GM10847 (cell line): ENCODE measurements around the gene COL25A1.

Experiments
- POLR2A ChIP-seq: IDR thresholded peaks from 2 replicates; pipeline ENCODE4 v1.6.1; 2011; ENCODE audit not compliant: insufficient read length; ENCODE audit errors: extremely low read depth

COL25A1 gene

GRCh38 chr4:108829966-108830492 lies 472.4 kb downstream of the COL25A1 start:
- TF ChIP-seq POLR2A, result no peak

DNA sequence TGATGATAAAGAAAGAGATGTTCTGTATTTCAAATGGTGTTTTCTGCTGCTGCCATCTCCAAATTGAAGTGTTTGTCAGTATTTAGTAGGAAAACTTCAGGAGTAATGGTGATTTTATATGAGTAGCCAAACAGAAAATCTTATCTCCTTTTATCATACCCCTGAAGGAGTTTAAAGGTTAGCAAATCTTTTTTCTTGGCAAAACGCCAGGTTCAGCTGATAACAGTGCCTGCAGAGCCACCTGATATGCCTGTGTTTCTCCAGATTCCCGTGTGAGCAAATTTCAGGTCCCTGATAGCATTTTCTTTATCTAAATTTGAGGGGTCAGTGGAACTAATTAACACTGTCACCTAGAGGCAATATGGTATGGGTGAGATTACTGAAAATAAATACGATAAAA lies 473.8 kb downstream of the COL25A1 start:
- no peak for TF ChIP-seq POLR2A

DNA sequence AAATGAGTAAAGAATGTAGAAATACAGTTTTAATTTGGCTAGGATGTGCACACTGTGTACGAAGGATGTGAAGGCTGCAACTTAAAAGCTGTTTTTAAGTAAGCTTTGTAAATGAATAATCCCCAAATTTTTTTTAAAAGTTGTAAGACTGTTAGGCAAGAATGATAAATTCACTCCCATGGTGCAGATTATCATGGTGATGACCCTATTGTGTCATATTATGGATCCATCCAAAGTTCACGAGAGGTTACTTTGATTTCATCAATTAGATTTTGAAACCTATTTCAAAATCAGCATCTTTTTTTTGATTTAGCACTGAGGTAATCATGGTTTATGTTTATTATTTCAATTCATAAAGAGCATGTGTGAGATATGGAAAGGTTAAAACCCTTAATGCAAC lies 476.7 kb downstream of the COL25A1 start:
- no peak for TF ChIP-seq POLR2A

DNA sequence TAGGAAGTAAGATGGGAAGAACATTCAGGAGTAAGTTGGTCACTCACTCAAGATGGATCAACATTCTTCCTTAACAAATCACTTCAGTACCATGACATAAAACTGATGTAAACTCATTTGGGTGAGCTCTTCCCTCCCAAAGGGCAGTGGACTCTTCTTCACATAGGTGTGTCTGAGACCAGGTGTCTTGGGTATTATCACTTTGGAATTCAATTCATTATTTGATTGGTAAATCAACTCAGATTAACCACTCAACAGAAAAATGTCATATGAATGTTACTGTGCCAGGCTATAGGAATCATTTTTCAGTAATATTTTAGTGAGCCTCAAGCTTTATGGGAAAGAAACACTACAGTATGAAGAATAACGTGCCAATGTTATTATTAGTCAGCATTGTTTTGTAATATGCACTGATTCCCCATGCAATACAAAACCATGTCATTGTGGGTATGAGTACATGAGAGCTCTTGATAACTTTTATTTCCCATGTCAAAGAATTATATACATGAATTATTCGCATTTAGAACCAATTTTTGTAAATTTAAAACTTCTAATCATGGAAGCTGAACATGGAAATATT lies 481.0 kb downstream of the COL25A1 start:
- TF ChIP-seq POLR2A, result no peak

DNA sequence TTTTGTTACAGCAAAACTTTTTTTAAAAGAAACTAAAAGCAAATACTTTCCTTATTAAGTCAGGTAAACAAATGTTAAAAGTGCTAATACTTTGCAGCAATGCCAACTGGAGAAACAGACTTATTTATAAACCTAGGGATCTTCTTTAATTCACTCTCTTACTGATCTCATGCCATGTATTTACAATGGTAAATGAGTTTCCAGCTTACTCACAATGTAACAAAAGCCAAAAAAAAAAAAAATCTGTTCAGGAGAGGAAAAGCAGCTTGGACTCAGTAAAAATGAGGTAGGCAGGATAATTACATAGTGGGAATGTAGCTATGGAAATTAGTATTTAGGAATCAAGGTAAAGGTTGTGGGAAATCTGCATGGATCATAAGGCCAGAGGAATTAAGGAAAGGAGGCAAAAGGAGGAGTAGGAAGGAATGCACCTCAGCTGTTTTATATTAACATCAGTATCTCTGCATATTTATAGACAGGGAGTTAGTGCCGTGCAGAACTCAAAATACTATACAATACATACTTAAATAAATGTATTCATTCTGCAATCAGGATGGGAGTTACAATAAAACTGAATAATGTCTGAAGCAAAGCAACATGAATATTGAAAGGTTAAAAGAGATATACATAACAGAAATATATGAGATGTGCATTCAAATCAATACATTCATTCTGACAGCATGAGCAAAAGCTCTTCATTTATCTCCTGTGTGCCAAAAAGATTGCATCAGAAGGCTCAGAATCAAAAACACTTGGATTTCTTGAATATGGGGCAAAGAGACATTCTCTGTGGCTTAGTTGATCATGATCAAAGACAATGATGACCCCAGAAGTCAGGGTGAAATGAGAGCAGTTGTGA lies 481.7 kb downstream of the COL25A1 start:
- no peak for TF ChIP-seq POLR2A

- no peak for TF ChIP-seq POLR2A
These were observed 488.1 kb downstream of the COL25A1 start for GRCh38 chr4:108814326-108814725.

GRCh38 chr4:108813261-108813660 lies 489.2 kb downstream of the COL25A1 start:
- TF ChIP-seq POLR2A, result no peak

DNA sequence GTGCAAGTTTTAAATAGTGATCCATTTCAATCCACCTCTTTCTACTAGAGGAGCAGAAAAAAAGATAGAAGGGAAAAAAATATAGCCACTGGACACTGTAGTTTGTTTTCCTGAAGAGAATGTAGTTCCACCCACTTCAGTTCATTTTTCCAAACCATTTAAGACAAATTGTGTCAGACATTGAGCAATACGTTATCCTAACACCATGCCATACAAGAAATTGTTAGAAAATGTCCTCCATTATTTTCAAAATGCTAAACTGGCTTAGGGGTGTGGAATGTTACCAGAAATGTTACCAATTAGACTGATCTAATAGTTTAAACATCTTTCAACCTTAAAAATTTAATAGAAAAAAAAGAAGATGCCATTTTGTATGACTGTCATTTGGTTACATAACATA lies 491.0 kb downstream of the COL25A1 start:
- TF ChIP-seq POLR2A, result no peak

- TF ChIP-seq POLR2A, result no peak
These were observed 492.4 kb downstream of the COL25A1 start for GRCh38 chr4:108810087-108810486.

GRCh38 chr4:108804648-108805273 lies 497.7 kb downstream of the COL25A1 start:
- no peak for TF ChIP-seq POLR2A

DNA sequence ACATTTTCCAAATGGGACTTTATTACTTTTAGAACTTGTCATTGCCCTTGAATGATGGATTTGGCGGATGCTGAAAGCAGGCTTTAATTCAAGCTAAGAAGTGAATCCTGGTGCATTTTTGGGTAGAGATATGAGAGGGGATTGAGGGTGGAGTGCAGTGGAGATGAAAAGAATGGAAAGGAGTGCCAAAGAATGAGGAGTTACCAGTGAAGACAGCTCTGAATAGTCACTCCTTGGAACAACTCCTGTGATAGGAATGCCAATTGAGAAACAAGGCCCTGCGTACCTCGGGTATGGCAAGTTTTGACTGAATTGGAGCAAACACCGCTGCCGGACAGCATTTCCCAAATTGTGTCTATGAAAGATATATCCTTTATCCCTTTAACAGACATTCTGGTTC lies 503.2 kb downstream of the COL25A1 start:
- no peak for TF ChIP-seq POLR2A

DNA sequence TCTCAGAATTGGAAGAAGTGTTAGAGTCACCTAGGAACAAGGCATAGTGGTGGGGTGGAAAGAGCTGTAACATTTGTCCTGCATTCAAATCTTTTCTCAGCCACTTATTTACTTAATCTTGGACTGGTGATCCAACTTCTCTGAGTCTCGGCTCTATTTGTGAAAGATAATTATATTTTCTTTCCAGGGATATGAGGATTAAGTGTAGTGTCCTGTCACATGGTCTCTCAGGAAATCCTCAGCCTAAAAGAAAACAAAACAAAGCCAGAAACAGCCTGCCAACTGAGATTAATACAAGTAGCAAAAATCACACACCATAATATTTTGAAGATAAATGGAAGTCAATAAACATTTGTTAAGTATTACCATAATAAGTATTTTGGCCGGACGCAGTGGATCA lies 506.3 kb downstream of the COL25A1 start:
- TF ChIP-seq POLR2A, result no peak

DNA sequence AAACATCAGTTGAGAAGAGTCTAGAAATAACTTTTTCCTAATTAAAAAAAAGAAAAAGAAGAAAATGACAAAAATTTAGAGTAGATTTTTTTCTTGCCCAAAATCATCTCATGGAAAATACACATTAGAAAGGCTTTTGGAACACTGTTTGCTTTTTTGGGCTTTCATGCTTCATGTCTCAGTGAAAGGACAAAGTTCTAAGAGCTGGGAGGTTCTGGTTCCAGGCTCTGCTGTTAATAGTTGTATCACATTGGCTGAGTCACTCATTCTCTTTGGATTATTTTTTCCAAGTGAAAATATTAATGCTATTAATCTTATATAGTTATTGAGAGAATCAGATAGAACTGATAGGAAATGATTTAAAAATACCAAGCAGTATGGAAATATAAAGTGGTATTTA lies 506.7 kb downstream of the COL25A1 start:
- no peak for TF ChIP-seq POLR2A

DNA sequence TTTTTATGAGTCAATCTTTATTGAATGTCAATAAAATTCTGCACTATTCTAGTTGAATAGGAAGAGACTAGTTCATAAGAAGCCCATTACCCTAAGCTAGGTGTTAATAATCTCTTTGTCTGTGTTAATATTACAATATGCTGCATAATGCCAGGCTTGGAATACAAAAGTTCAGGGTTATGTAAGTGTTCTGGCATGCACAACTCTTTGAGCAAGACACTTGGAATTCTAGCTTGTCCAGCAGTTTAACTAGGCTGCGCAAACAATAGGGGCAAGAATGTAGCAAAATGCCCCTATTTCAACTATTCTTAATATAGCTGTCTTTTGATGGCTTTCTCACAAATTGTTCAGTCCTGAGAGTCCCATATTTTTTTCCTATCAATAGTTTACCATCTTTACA lies 508.3 kb downstream of the COL25A1 start:
- TF ChIP-seq POLR2A, result no peak

- no peak for TF ChIP-seq POLR2A
These were observed 509.0 kb downstream of the COL25A1 start for GRCh38 chr4:108793415-108793814.

GRCh38 chr4:108788731-108789130 lies 513.7 kb downstream of the COL25A1 start:
- TF ChIP-seq POLR2A, result no peak
